ENCODE data around the gene TAS1R3.

GRCh38 chr1:1365875-1366698 lies 35.0 kb downstream of the TAS1R3 start:
- TF ChIP-seq SP1 (IDR thresholded peaks at IDR 0.05) (no peak), TARDBP (IDR thresholded peaks at IDR 0.05) (peak; percentile 47; the same call in 1 of the 2 replicates), FOXK2 (IDR thresholded peaks at IDR 0.05) (no peak), FOXM1 (IDR thresholded peaks at IDR 0.05; ENCODE audit: borderline replicate concordance) (no peak), L3MBTL2 (conservative IDR thresholded peaks at IDR 0.05) (no peak), BHLHE40 (IDR thresholded peaks at IDR 0.05; ENCODE audit: borderline replicate concordance) (no peak), PKNOX1 (IDR thresholded peaks at IDR 0.05) (no peak), LEF1 (IDR thresholded peaks at IDR 0.05; ENCODE audit: borderline replicate concordance) (no peak), SUZ12 (IDR thresholded peaks at IDR 0.05) (no peak)
